Testis (tissue), 3 donors: Measurements from ENCODE around the gene CHKB. TPM values are rescaled to one million over a fixed set of nuclear protein-coding genes. Genes with fewer than 3 reads are reported as not detected.
"Not testable (repeated sequence)": the region's sequence is repeated elsewhere in the genome, so short reads cannot be mapped to it uniquely, and the experiment has no call there.

Source experiments
- DNase-seq: peaks from one replicate; pipeline ENCODE4 v3.0.0-alpha.2; 2019
- H3K27ac ChIP-seq, 2 donors: fragments of 200-600 bp; sonication (generic); one replicate each; pipeline ENCODE4 v1.5.1; 2019
- H3K27me3 ChIP-seq: fragments of 200-600 bp; sonication (generic); one replicate; pipeline ENCODE4 v1.5.1; 2019
- H3K36me3 ChIP-seq: fragments of 200-600 bp; sonication (generic); one replicate; pipeline ENCODE4 v1.5.1; 2017; ENCODE audit warnings: low read depth; ENCODE audit errors: missing control alignments
- H3K4me1 ChIP-seq: fragments of 200-600 bp; sonication (generic); one replicate; pipeline ENCODE4 v1.5.1; 2019
- H3K4me3 ChIP-seq, 2 donors: fragments of 200-600 bp; sonication (generic); one replicate each; pipeline ENCODE4 v1.5.1; 2017 to 2019
- H3K9me3 ChIP-seq: fragments of 200-600 bp; sonication (generic); one replicate; pipeline ENCODE4 v1.5.1; 2017
- POLR2A ChIP-seq: fragments of 450-650 bp; IDR thresholded peaks from one replicate; pipeline ENCODE4 v1.6.1; 2017; ENCODE audit warnings: antibody characterized with exemption, mild to moderate bottlenecking, moderate library complexity
- WGBS, 2 donors: methylation state at CpG; one replicate each; pipeline ENCODE4 v1.1.5; 2018; 5-methylcytosine and 5-hydroxymethylcytosine counted together
- intact Hi-C: fragments of 100-400 bp; cut with DNase I; formaldehyde crosslinking; loops from one replicate; pipeline ENCODE4 v1.15.1; 2023; ENCODE audit warnings: low total_unique reads
- polyA plus RNA-seq: library from polyadenylated mRNA; stranded (reverse); fragments of 350-450 nt; fragmentation: Illumina TruSeq; extraction: RNeasy Lipid Tissue Mini Kit (QIAGEN cat#74804); gene quantifications from one replicate; pipeline ENCODE4 v1.2.3, GENCODE V29; 2014; ENCODE audit warnings: low read depth, low replicate concordance; ENCODE audit not compliant: insufficient read depth
- total RNA-seq, 2 donors: library from RNA; depleted of rRNA; stranded (reverse); fragments of >200 nt; gene quantifications; one replicate each; pipeline ENCODE4 v1.2.3, GENCODE V29; 2016
- TF ChIP-seq, protein P1 (sequence below), 3 experiments: fragments of 450-650 bp in 2 of 3; fragments of 200-600 bp in 1 of 3; sonication (generic) in 1 of 3; IDR thresholded peaks; one replicate each; pipeline ENCODE4 v1.5.1; 2016 to 2019; ENCODE audit warnings: antibody characterized with exemption in 3 of 3, mild to moderate bottlenecking in 2 of 3, moderate library complexity in 1 of 3

CHKB gene
- total and polyA plus RNA-seq, 3 donors from 2014 or later = 88.4 to 98.9 (median 89.6) TPM

- no peak for DNase-seq
These were observed 28.9 kb upstream of the CHKB start for GRCh38 chr22:50611341-50612060.

DNA sequence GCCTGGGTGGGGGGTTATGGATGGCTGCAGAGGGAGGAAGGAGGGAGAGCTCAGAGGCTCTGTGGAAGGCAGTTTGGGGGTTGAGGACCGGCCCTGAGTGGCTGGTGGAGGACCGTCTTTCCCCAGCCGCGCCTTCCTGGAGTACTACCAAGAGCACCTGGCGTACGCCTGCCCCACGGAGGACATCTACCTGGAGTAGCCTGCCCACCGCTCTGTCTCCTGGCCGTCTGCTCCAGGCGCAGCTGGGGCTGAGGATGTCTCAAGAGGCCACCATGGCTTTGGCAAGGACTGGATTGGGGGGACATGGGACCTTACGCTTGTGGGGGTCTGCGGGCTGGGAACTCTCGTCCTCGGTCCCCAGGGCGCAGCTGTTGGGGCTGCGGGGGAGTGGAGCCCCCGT is 27.9 kb upstream of the CHKB start:
- Histone ChIP-seq H3K4me1 (peaks cover 5% of the 10 kb centered on the region), H3K27ac (no peak overlapping the region), H3K9me3 (no peaks in the 10 kb centered on the region), H3K27me3 (no peaks in the 10 kb centered on the region), H3K36me3 (no peaks in the 10 kb centered on the region), H3K4me3 (no peak overlapping the region)
- TF ChIP-seq POLR2A = no peak
- TF ChIP-seq, protein P1, sequence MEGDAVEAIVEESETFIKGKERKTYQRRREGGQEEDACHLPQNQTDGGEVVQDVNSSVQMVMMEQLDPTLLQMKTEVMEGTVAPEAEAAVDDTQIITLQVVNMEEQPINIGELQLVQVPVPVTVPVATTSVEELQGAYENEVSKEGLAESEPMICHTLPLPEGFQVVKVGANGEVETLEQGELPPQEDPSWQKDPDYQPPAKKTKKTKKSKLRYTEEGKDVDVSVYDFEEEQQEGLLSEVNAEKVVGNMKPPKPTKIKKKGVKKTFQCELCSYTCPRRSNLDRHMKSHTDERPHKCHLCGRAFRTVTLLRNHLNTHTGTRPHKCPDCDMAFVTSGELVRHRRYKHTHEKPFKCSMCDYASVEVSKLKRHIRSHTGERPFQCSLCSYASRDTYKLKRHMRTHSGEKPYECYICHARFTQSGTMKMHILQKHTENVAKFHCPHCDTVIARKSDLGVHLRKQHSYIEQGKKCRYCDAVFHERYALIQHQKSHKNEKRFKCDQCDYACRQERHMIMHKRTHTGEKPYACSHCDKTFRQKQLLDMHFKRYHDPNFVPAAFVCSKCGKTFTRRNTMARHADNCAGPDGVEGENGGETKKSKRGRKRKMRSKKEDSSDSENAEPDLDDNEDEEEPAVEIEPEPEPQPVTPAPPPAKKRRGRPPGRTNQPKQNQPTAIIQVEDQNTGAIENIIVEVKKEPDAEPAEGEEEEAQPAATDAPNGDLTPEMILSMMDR (IDR thresholded peaks at IDR 0.05) = no peak
- DNase-seq = no peak
- intact Hi-C loops = no loop called here
- 89 to 97% methylated on average over 7 to 17 of the region's 17 CpGs for WGBS, 2 donors

More at GRCh38 chr22:50611341-50612060, 28.9 kb upstream of the CHKB start:
- intact Hi-C loops = no loop called here
- Histone ChIP-seq H3K4me3 (no peak overlapping the region), H3K9me3 (no peaks in the 10 kb centered on the region), H3K36me3 (no peaks in the 10 kb centered on the region), H3K27ac (no peak overlapping the region), H3K4me1 (peaks cover 5% of the 10 kb centered on the region), H3K27me3 (no peaks in the 10 kb centered on the region)
- TF ChIP-seq POLR2A = no peak
- TF ChIP-seq, protein P1 (IDR thresholded peaks at IDR 0.05) = no peak
- 89 to 93% methylated on average over 25 to 26 of the region's 26 CpGs for WGBS, 2 donors

DNA sequence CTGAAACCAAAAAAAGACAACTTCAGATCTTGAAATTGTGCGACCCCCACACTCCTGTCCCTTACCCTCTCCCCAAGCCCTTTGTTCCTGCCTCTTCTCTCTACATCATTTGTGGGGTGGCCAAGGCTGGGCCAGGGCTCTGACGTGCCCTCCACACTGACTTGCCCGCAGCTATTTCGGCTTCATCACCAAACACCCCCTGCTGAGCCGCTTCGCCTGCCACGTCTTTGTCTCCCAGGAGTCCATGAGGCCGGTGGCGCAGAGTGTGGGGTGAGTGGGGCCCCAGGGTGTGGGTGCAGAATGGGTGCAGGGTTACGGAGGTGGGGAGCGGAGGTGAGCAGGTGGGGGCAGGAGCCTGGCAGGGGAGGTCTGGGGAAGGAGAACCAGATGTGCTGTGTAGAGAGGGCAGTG is 27.4 kb upstream of the CHKB start:
- 95 to 96% methylated on average over 11 of the region's 11 CpGs for WGBS, 2 donors
- H3K4me3 ChIP-seq = no peak overlapping the region
- no peak overlapping the region for H3K27ac ChIP-seq
- no peaks in the 10 kb centered on the region for H3K27me3 ChIP-seq
- no peak for DNase-seq
- peaks cover 5% of the 10 kb centered on the region for H3K4me1 ChIP-seq
- intact Hi-C loops = no loop called here
- H3K36me3 ChIP-seq = no peaks in the 10 kb centered on the region
- no peaks in the 10 kb centered on the region for H3K9me3 ChIP-seq
- TF ChIP-seq, protein P1 (IDR thresholded peaks at IDR 0.05) = no peak
- no peak for TF ChIP-seq POLR2A

DNA sequence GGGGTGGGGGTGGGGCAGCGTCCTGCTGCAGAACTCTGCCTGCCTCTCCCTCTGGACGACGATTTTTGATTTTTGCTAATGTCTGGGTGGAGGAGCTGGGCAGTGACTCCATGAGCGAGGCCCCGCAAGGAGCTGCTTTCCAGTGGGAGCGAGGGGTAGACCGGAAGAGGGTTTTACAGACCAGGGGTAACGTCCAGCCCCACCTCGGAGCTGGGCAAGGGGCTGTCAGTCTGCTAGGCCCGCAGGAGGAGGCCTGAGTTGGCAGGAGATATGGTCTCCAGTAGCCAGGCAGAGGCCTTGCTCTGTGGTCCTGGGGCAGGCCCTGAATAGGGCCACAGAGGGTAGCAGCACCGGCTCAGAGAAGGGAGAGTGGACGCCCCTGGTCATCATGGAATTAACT is 26.9 kb upstream of the CHKB start:
- Histone ChIP-seq H3K27ac (no peak overlapping the region), H3K4me3 (no peak overlapping the region), H3K36me3 (no peaks in the 10 kb centered on the region), H3K27me3 (no peaks in the 10 kb centered on the region), H3K9me3 (no peaks in the 10 kb centered on the region), H3K4me1 (peaks cover 5% of the 10 kb centered on the region)
- intact Hi-C loops = no loop called here
- DNase-seq = no peak
- TF ChIP-seq, protein P1 (IDR thresholded peaks at IDR 0.05) = no peak
- 83 to 86% methylated on average over 5 to 12 of the region's 12 CpGs for WGBS, 2 donors

- no peaks in the 10 kb centered on the region for H3K36me3 ChIP-seq
- WGBS, 2 donors = 93 to 97% methylated on average over 10 of the region's 10 CpGs
- no peak overlapping the region for H3K27ac ChIP-seq
- H3K9me3 ChIP-seq = no peaks in the 10 kb centered on the region
- peaks cover 5% of the 10 kb centered on the region for H3K4me1 ChIP-seq
- DNase-seq = no peak
- TF ChIP-seq POLR2A = no peak
- TF ChIP-seq, protein P1 (IDR thresholded peaks at IDR 0.05) = no peak
- H3K4me3 ChIP-seq = no peak overlapping the region
- intact Hi-C loops = no loop called here
- H3K27me3 ChIP-seq = no peaks in the 10 kb centered on the region
These were observed 26.3 kb upstream of the CHKB start for GRCh38 chr22:50608996-50609395.

GRCh38 chr22:50608058-50608840 is 25.6 kb upstream of the CHKB start:
- 86 to 92% methylated on average over 39 of the region's 39 CpGs for WGBS, 2 donors
- H3K27ac ChIP-seq, H3K4me1 ChIP-seq, H3K4me3 ChIP-seq, H3K36me3 ChIP-seq, DNase-seq, intact Hi-C loops, H3K9me3 ChIP-seq, H3K27me3 ChIP-seq: not testable (repeated sequence)
